Measurements from ENCODE around the gene NOC4L.

The NOC4L gene

GRCh38 chr12:132170094-132170636 lies 25.9 kb downstream of the NOC4L start:
- DNase-seq (ENCODE audit: low read depth), result no peak

DNA sequence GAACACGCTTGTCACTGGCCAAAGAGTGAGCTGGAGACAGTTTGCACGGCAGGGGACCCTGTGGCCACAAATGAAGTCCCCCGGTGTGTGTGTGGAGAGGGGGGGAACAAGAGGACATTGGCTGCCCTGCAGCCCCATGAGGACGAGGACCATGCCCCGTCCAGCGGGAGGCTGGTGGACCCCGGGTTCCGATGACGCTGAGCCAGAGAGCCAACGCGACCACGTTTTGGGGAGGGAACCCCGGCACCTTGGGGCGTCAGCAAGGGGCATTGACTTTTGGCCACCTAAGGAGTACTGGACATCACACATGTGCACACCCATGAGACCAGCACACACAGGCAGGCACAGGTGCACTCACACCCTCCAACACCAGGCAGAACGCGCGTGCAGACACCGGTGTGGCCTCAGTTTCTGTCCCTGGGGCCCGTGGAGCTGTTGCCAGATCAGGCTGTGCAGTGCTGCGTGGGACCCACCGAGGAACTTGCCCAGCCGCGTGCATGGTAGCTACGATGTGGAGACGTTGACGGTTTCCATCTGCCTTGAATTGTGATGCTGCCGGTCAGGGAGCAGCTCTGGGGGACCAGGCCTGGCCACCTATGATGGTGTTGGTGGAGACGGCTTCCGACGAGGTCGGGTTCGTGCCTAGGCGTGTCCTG lies 26.5 kb downstream of the NOC4L start:
- no peak for DNase-seq (ENCODE audit: low read depth)

GRCh38 chr12:132171293-132171967 lies 27.2 kb downstream of the NOC4L start:
- no peak for DNase-seq (ENCODE audit: low read depth)

GRCh38 chr12:132171968-132172521 lies 27.8 kb downstream of the NOC4L start:
- DNase-seq (ENCODE audit: low read depth), result no peak

- no peak for DNase-seq (ENCODE audit: low read depth)
Observed at GRCh38 chr12:132172619-132173018, 28.4 kb downstream of the NOC4L start.

DNA sequence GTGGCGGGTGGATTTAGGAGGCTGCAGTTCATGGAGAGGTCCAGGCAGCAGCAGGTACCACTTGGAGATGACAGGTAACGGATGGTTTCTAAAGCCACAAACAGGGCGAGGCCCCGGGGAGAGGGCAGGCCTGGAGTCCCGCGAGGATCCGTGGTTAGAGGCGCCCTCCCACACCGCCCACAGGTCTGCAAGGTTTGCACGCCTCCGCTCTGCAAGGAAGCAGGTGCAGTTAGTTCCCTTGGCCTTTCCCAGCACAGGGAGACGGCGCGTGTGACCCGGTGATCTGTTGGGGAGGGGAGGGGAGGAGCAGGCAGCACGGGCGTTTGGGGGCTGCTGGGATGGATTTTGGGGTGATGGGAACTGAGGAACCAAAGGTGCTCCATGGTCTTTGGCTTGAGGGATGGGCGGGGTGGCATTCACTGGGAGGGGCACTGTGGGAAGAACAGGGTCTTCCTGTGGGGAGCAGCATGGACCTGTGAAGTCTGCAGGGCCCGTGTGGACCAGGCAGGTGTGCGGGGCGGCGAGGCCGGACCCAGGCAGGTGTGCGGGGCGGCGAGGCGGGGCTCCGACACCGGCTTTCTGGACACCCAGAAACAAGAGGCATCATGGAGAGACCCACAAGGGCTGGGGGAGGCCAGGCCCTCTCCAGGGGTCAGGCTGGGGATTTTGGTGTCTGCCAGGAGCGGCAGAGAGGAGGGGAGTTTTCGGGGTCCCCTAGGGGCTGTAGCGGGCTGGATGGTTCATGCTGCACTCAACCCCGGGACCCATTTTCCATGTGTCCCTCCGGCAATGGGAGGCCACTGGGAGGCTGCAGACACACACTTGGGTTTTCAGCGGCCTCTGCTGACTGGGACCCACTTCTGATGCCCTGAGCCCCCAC lies 29.1 kb downstream of the NOC4L start:
- no peak for DNase-seq (ENCODE audit: low read depth)

- no peak for DNase-seq (ENCODE audit: low read depth)
Observed at GRCh38 chr12:132174015-132174838, 30.0 kb downstream of the NOC4L start.

GRCh38 chr12:132174839-132175490 lies 30.7 kb downstream of the NOC4L start:
- DNase-seq (ENCODE audit: low read depth), result no peak

- no peak for DNase-seq (ENCODE audit: low read depth)
Observed at GRCh38 chr12:132175496-132176384, 31.5 kb downstream of the NOC4L start.

- no peak for DNase-seq (ENCODE audit: low read depth)
Observed at GRCh38 chr12:132176385-132176919, 32.2 kb downstream of the NOC4L start.

DNA sequence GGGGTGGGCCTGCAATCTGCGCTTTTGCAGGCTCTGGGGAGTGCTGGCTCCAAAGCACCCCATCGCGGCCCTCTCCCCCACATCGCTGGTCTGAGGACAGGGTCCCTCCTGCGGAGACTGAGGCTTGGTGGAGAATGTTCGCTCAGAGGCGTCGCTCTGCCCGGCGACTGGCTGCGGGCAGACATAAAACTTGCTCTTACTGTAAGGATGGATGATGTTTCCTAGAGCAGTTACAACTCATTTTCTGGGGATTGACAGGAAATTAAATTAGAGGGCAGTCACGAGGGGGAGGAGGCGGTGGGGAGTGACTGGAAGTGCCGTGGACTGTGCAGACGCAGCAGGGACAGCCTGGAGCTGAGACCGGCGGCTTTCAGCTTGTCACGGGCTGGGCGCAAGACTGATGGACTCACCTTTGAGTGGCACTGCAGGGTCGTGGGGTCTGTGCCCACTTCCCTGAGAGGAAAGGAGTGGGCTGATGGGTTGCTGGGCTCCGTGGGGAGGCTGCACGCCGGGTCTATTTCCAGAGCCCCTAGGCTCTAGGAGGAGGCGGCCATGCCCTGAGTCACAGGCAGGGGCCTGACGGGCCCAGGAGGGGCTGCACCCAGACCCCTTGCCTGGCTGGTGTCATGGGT lies 32.8 kb downstream of the NOC4L start:
- no peak for DNase-seq (ENCODE audit: low read depth)

GRCh38 chr12:132178316-132178715 lies 34.1 kb downstream of the NOC4L start:
- DNase-seq (ENCODE audit: low read depth), result no peak

GRCh38 chr12:132178801-132179401 lies 34.6 kb downstream of the NOC4L start:
- no peak for DNase-seq (ENCODE audit: low read depth)

DNA sequence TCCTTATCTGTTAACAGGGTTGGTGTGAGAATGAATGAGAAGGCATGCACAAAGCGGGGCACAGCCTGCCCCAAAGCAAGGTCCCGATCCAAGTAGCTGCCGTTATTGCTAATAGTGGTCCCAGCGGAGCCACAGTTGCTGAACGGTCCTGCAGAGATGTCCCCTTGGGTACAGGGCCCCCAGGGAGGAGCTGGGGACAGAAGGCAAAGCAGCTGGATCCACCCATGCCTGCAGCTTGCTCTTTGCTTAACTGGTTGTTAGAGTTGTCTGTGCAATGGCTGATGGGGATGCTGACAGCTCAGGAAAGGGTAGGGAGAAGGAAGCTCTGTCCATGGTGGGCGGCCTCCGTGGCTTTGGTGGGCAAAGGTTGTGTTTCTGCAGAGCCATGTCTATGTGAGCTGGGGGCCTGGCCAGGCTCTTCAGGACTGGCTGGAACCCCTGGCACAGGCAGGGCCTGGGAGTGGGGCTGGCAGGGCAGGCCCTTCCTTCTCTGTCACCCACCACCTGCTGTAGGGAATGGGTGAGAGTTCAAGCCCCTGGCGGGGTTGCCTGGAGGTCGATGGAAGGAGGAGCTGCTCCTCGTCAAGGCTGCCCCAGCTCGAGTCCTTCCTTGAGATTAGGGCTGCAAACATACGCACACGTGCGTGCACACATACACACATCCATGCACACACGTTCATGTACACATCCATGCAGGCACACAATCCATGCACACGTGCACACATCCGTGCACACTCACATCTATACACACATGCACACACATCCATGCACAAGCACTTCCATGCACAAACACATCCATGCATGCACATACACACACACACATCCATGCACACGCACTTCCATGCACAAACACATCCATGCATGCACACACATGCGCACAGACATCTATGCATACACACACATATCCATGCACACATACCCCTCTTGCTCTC lies 35.4 kb downstream of the NOC4L start:
- DNase-seq (ENCODE audit: low read depth), result no peak

GRCh38 chr12:132180648-132181546 lies 36.6 kb downstream of the NOC4L start:
- DNase-seq (ENCODE audit: low read depth), result no peak

GRCh38 chr12:132181570-132182200 lies 37.4 kb downstream of the NOC4L start:
- DNase-seq (ENCODE audit: low read depth), result no peak
